WI38 (cell line): ENCODE data around the gene DIPK1B.
"Not testable (repeated sequence)": the region's sequence is repeated elsewhere in the genome, so short reads cannot be mapped to it uniquely, and the experiment has no call there.

Source experiments
- H3K4me3 ChIP-seq: 2 replicates; pipeline ENCODE4 v1.5.1; 2011; ENCODE audit warnings: low read depth, mild to moderate bottlenecking, control low read depth, low read length
- TF ChIP-seq, protein P1 (sequence below): IDR thresholded peaks from 2 replicates; pipeline ENCODE4 v1.5.1; 2012; ENCODE audit warnings: low read depth, mild to moderate bottlenecking, control low read depth, low read length

DIPK1B gene

DNA sequence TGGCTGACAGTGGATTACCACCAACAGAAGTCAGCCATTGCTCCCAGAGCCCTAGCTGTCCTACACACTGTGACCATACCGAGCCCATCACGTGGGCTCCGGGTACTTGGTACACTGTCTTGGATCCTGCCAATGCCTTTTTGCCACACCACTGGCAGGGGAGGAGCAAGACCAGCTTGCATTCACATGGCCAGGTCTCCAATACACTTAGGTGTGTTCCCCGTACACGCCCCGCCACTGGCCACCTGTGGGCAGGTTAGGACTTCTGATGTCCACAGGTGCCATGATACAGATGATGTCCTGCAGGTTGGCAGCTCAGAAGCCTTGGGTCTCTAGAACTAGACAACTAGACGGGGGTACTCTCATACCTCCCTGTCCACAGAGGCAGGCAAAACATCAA, 5.4 kb upstream of the DIPK1B start:
- H3K4me3 ChIP-seq = no peak overlapping the region
- TF ChIP-seq, protein P1, sequence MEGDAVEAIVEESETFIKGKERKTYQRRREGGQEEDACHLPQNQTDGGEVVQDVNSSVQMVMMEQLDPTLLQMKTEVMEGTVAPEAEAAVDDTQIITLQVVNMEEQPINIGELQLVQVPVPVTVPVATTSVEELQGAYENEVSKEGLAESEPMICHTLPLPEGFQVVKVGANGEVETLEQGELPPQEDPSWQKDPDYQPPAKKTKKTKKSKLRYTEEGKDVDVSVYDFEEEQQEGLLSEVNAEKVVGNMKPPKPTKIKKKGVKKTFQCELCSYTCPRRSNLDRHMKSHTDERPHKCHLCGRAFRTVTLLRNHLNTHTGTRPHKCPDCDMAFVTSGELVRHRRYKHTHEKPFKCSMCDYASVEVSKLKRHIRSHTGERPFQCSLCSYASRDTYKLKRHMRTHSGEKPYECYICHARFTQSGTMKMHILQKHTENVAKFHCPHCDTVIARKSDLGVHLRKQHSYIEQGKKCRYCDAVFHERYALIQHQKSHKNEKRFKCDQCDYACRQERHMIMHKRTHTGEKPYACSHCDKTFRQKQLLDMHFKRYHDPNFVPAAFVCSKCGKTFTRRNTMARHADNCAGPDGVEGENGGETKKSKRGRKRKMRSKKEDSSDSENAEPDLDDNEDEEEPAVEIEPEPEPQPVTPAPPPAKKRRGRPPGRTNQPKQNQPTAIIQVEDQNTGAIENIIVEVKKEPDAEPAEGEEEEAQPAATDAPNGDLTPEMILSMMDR = no peak

DNA sequence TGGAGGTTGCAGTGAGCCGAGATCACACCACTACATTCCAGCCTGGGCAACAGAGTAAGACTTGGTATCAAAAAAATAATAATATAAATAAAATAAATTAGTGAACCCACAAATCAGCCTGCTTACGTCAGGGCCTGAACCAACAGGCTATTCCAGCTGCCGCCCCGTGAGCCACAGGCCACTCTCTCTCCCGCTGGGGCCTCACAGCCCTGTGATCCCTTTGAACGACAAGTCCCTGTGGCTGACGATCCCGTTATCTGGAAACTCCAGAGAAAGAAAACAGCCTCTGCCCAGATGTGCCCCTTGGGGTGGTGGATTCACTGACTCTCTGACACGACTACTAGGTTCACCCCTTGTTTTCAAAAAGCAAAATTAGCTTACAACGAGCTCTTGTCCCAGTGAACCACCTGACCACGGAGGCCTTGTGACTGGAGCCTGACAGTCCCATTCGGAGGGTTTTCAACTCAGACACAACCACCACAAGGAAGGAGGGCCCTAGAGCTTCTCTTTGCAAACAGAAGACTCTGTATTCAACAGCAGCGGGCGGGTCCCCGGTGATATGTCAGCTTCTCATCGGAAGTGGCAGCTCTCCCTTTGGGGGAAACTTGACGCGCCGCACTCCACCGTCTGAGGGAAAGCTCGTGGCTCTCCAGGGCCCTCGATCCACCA, 4.4 kb upstream of the DIPK1B start:
- no peak overlapping the region for H3K4me3 ChIP-seq
- TF ChIP-seq, protein P1 = no peak

DNA sequence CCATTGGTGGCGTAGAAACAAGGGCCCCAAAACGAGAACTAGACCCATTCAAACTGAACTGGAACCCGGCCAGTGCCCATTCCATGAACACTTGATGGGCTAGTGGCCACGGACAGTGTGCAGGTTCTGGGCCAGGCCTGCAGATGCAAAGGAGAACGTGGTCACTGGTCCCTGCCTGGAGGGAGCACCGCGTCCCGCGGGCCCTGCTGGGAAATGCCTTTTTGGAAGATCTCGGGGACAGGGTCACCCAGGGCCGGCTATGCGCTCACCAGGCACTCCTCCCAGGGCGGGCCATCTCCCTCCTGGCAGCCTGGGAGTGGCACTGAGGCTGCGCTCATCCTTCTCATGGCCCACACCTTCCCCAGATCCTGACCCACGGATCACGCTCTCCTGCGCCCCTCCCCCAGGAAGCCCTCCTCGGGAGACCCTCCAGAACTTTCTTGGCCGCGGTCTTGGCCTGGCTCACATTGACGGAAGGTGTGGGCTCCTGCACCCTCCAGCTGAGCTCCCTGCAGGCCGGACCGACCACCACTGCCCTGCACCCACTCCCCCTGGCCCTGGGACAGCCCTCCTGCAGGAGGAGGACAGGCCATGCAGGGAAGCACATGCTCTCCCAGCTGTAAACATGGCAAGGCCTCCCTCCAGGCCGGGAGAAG, 2.8 kb upstream of the DIPK1B start:
- H3K4me3 ChIP-seq = no peak overlapping the region

DNA sequence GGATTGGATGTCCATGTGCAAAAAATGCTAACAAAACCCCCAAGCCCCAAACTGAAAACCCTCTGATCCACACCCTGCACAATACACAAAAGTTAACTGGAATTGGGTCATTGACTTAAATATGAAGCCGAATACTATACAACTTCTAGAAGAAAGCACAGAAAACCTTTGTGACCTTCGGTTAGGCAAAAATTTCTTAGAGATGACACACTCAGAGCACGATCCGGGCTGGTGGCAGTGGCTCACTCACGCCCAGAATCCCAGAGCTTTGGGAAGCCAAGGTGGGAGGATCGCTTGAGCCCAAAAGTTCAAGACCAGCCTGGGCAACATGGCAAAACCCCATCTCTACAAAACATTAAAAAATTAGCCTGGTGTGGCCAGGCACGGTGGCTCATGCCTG, 1.8 kb upstream of the DIPK1B start:
- TF ChIP-seq, protein P1 = no peak
- no peak overlapping the region for H3K4me3 ChIP-seq

More for the DNA sequence above, 2.8 kb upstream of the DIPK1B start:
- TF ChIP-seq, protein P1 = no peak

DNA sequence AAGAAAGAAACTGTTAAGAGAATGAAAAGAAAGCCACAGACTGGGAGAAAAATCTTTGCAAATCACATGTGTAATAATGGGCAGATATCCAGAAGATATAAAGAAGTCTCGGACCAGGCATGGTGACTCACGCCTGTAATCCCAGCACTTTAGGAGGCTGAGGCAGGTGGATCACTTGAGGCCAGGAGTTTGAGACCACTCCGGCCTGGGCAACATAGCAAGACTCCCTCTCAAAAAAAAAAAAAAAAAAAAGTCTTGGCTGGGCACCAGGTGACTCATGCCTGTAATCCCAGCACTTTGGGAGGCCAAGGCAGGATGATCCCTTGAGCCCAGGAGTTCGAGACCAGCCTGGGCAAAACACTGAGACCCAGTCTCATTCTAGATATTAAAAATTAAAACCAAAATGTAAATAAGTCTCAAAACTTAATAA, 1.1 kb upstream of the DIPK1B start:
- H3K4me3 ChIP-seq = not testable (repeated sequence)

DNA sequence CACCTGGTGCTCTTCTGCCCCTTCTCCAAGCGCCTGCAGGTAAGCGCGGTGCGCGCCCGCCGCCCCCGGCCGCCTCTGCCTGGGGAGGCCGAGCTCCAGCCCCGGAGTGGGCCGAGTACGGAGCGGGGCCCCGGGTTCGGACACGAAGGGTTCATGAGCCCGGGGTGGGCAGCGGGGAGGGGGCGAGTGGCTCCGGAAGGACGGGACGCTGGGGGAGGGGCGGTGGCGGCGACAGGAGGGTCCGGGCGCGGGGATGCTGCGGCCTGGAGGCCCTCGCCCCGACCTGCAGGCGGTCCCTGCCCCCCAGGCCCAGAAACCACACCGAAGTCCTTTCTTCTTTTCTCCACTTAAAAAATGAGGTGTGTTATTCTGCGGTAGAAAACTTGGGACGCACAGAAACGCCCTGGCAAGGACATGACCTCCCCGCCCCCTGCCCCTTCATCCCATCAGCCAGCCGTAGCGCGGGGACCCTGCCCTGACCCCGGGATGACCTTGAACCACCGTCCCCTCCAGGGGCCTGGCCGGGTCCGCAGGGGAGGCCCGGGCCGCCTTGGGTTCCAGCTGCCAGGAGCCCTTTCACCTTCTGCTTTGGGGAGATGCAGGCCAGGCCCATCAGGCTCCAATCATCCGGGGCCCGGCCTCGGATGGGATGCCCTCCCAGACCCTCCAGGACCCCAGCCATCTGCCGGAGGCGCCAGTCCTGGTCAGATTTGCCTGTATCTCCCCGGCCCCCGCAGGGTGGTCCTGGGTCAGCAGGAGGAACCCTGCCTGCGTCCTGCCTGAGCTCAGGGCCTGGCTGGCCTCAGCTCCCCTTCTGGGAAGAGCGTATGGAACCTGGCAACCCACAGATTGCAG, 545 bp downstream of the DIPK1B start:
- H3K4me3 ChIP-seq = peak overlapping the region; percentile 17; the same call in 1 of the 2 replicates
- TF ChIP-seq, protein P1 = no peak

DNA sequence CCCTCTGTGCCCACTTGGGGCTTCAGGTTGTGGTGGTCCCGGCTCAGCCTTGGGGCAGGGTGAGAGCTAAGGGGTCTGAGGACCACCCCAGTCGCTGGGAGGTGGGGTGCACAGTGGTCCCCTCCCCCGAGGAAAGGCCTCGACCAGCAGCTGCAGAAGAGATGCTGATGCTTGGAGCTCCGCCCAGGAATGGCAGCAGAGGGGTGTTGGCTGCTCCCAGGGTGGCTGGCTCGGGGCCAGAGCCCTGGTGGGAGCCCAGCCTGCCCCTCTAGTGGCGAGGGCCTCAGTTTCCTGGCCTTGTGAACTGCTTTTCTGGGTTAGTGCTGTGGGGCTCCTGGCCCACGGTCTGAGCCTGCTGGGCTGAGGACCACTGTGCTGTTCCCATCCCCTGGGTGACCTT, 1.2 kb downstream of the DIPK1B start:
- TF ChIP-seq, protein P1 = no peak
- no peak overlapping the region for H3K4me3 ChIP-seq
